DMS53 treated with DMSO at 0.1 percent for 48 hours (cell line): ENCODE measurements around the gene CCL25.
"Not testable (repeated sequence)": the region's sequence is repeated elsewhere in the genome, so short reads cannot be mapped to it uniquely, and the experiment has no call there.

ENCODE experiments used
- DNase-seq: peaks from one replicate; lab custom pipeline; 2025; ENCODE audit not compliant: unreplicated experiment; lab: John Stamatoyannopoulos, UW

The CCL25 gene, protein sequence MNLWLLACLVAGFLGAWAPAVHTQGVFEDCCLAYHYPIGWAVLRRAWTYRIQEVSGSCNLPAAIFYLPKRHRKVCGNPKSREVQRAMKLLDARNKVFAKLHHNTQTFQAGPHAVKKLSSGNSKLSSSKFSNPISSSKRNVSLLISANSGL

DNA sequence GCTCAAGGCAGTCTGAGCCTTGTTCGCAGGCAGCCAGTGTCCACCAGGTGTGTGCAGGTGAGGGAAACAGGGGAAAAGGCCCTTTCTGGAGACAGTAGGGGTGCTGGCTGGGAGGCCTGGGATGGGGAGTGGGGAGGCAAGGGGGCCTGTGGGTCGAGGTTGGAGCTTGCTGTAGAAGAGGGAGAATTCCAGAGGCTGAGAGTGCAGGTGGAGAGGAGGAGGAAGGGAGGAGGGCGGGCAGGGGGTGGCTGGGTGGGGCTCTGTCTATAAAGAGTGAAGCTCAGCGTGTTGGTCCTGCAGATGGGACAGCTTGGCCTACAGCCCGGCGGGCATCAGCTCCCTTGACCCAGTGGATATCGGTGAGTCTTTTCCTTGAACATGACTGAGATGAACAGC is at the start of gene CCL25:
TSS of gene CCL25 (plus strand) at position 297 of the 396 bp plus-strand sequence. CDS start 290 bp downstream, outside the sequence.
- DNase-seq, result no peak

DNA sequence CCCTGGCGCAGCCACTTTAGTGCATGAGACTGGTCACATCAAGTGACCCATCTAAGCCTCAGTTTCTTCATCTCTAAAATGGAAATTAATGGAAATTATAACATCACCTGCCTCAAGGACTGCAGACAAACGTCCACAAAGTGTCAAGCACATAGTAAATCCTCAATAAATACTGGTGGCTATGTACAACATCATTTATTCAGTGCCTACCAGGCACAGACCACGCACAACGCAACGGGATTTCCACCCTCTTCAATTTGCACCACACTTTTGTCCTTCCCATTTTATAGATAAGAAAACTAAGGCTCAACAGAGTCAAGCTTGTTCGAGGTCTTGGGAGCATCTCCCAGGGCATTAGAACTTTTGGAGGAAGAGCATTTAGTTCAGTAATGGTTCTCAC is 48.6 kb upstream of the CCL25 start:
- DNase-seq, result no peak

DNA sequence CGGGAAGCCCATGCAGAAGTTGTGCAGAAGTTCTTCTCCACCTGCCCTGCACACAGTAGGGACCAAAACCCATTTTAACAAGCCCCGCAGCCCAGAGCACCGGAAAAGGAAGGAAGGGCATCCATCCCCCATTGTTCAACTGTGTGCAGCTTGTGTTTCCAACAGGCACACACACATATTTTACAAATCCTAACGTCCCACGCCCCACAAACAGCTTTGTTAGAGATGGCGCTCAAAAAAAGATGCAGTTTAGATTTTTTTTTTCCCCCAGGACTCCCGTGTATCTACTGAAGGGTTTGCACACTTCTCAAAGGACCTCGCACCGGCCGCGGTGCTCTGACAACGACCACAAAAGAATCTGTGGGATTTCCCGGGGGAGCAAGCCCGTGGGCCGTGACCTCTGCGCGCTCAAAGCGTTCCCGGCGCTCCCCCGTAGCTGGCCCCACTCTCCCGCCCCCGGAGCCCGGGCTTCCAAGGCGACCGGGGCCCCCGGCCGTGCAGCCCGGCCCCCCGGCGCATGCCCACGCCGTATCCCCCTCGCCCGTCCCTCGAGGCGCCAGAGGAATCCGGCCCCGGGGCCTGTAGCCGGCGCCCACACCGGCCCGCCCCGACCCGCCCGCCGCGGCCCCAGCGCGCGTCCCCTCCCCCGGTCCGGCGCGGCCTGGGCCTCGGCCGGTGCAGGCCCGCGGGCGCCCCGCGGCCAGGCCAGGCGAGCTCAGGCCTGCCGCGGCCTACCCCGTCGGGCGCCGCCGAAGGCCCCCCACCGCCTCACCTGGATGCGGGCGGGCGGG is 47.6 kb upstream of the CCL25 start:
- DNase-seq, result no peak

DNA sequence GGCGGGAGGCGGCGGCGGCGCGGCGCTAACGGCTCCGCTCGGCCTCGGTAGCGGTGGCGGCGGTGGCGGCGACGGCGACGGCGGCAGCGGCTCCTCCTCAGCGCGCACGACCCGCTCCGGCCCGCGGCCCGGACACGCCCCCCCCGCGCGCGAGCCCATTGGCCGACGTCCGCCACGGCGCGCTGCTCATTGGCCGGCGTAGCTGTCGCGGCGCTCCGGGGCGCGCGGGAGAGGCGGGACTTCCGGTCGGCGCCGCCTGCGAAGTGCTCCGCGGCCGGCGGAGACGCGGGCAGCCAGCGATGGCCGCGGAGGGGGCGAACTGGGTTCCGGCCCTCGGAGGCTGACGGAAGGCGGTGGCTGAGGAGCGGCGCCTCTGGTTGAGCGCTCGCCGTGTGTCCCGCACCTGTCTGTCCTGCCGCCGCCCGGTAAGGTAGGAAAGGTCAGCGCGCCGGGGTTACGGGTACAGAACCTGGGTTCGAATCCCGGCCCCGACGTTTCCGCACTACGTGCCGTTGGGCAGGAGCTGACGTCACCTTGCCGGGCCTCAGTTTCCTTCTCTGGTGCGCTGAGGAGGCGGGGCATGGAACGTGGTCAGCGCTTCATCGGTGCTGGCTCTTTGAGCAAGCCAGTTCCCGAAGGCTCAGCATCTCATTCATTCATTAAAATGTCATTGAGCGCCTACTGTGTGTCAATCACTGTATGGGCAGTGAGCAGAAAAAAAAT is 46.9 kb upstream of the CCL25 start, which contains the start of gene ELAVL1:
TSS of gene ELAVL1 (minus strand) at position 108 of the 723 bp plus-strand sequence. CDS start 13,826 bp downstream, outside the sequence.
- peak; percentile 69 for DNase-seq

DNA sequence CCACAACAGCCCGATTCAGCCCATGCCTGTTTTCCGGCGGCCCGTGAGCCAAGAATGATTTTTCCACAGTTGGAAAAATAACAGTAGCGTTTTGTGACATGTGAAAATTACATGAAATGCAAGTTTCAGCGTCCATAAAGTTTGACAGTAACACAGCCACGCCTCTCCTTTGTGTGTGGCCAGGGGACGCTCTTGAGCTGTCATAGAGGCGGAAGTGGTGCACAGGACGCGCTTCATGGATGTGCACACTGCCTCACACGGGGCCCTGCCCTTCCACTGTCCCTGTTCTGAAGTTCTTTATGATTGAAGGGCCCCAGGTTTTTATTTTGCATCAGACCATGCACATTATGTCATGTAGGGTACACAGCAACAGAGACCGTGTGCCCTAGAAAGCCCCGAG is 34.8 kb upstream of the CCL25 start:
- no peak for DNase-seq

DNA sequence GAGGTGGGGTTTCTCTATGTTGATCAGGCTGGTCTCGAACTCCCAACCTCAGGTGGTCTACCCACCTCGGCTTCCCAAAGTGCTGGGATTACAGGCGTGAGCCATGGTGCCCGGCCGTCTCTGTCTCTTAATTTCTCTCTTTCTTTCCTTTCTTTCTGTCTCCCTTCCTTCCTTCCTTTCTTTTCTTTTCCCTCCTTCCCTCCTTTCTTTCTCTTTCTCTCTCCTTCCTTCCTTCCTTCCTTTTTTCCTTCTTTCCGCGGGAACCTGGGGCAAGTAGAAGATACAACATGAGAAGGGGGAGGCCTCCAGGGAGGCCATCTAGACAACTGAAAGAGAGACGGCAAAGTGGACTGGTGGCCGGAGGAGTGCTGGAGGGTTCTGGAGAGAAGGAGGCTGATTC is 31.9 kb upstream of the CCL25 start:
- DNase-seq, result no peak

DNA sequence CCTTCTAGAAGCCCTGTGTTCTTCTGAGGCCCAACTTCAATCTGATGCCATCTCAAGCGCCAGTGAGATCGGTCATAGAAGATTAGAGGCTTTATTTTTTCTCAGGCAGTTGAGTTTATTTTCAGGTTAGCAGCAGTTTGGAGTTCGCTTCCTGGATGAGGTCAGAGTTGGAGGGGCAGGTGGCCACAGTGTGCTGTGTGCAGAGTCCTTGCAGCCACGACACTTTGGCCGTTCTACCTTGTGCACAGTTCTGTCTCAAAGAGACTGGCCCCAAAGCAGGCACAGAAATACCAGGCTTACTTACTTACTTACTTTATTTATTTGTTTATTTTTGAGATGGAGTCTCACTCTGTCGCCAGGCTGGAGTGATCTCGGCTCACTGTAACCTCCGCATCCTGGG is 31.2 kb upstream of the CCL25 start:
- DNase-seq, result no peak

DNA sequence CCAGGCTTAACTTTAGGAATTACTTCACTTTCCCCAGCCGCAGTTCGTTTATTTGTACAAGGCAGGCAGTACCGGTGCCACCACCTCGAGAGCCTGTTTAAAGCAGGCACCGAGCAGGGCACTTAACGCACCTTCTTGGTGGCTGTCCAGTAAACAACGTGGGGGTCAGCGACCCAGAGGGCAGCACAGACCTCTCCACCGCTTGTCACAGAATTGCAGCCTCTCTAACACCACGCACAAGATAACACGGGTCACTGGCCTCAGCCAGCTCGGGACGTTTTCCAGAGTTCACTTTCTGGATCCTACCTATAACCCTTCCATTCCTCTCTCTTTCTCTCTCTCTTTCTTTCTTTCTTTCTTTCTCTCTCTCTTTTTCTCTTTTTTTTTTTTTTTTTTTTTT is 30.3 kb upstream of the CCL25 start:
- no peak for DNase-seq

DNA sequence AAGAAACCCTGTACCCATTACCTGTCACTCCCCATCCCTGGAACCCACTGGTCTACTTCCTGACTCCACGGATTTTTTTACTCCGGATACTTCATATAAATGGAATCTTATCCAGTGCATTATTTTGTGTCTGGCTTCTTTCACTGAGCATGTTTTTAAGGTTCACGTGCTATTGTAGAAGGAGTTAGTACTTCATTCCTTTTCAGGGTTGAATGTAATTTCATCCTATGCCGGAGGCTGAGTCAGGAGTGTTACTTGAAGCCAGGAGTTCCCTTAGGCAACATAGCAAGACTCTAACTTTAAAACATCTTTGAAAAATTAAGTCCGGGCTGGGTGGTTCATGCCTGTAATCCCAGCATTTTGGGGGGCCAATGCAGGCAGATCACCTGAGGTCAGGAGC is 29.2 kb upstream of the CCL25 start:
- no peak for DNase-seq

DNA sequence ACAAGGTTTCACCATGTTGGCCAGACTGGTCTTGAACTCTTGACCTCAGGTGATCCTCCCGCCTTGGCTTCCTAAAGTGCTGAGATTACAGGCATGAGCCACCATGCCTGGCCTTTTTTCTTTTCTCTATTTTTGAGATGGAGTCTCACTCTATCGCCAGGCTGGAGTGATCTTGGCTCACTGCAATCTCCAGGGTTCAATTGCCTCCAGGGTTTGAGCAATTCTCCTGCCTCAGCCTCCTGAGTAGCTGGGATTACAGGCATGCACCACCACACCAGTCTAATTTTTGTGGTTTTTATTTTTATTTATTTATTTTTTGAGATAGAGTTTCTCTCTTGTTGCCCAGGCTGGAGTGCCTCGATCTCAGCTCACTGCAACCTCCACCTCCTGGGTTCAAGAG is 28.3 kb upstream of the CCL25 start:
- not testable (repeated sequence) for DNase-seq

DNA sequence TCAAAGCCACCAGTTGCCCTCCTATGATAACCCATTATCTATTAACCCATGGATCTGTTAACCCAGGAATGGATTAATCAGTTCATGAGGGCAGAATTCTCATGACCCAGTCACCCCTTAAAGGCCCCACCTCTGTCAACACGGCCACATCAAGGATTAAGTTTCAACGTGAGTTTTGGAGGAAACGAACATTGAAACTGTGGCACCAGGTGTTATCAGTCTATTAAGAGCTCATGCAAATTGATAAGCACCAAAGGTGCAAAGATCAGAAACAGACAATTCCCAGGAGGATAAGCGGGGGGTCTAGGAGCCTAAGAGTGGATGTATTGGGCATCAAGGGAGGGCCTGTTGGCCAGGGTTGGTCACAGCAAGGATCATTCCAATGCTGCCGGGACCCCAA is 27.2 kb upstream of the CCL25 start:
- DNase-seq, result no peak

DNA sequence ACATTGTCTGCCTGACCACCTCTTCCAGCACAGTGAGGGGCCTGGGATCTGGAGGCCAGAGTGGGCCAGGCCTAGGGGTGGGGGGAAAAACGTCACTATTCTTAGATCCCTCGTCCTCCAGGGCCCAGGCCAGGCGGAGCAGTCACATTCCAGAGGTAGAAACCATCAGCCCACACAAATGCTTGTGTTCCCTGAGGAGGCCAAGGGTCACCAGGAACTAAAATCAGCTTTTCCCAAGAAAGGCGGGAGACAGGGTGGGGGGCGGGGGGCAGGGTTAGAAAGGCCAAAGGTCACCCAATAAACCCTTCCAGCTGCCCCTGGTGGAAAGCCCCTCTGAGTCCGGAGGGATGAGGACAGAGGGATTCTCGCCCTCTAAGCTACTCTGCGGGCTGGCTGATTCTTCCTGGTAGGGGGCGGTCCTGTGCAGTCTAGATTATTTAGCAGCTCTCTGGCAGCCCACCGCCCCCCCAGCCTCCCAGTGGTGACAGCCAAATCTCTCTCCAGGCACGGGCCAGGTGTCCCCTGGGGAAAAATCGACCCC is 23.5 kb upstream of the CCL25 start:
- DNase-seq, result no peak

DNA sequence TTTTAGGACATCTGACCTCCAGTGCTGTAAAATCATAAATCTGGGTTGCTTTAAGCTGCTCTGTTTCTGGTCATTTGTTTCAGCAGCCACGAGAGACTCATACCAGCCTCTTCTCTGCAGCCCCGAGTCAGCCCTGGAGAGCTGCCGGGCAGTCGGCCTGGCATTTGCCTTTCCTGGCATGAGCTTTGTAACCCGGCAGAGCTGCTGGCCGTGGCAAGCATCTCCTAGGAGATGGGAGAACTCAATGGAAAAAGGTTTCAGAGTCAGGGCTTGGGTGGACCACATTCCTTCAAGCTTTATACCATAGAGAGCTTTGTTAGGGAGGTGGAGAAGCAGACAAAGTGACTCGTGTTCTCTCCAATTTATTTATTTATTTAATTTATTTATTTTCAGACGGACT is 21.6 kb upstream of the CCL25 start:
- no peak for DNase-seq

DNA sequence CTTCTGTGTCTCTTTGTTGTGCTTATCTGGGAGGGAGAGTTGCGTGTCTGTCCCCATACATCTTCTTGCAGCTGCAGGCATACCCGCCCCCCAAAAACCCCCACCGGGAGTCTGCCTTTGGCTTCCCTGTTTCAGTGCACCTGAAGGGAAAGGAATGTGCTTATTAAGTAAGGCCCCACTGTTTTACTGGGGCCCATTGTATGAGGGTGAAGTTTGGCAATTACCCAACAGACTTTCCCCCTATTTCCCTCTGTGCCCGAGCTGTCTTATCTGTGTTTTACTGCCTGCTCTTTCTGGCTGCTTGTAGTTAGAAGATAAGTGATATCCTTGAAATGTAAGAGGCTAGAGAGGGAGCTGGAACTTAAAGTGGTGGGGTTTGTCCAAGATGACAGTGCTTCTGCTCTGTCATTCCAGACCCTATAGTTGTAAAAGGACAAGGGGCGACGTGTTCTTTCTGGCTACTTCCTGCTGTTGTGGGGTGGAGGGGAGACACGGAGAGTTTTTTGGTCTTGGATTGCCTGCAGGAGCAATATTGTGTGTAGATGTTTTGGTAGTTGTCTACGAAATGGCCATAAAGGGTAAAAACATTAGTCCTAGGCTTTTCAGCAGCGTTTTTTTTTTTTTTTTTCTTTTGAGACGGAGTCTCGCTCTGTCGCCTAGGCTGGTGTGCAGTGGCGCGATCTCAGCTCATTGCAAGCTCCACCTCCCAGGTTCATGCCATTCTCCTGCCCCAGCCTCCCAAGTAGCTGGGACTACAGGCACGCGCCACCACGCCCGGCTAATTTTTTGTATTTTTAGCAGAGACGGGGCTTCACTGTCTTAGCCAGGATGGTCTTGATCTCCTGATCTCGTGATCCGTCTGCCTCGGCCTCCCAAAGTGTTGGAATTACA is 19.0 kb upstream of the CCL25 start:
- DNase-seq, result not testable (repeated sequence)

DNA sequence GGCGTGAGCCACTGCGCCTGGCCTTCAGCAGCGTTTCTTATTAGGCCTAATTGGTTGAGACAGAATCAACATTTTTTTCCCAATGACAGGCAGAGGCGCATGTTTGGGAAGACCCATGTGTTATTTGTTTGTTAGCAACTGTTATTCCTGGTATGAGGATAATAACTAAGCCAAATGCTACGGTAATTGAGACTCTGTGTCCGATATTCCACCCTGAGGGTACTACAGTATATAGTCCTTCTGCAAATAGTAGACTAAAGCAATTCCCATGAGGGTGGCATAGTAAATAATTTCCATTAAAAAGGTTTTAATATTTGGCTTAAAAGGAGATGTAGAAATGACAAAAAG is 18.4 kb upstream of the CCL25 start:
- DNase-seq, result no peak

DNA sequence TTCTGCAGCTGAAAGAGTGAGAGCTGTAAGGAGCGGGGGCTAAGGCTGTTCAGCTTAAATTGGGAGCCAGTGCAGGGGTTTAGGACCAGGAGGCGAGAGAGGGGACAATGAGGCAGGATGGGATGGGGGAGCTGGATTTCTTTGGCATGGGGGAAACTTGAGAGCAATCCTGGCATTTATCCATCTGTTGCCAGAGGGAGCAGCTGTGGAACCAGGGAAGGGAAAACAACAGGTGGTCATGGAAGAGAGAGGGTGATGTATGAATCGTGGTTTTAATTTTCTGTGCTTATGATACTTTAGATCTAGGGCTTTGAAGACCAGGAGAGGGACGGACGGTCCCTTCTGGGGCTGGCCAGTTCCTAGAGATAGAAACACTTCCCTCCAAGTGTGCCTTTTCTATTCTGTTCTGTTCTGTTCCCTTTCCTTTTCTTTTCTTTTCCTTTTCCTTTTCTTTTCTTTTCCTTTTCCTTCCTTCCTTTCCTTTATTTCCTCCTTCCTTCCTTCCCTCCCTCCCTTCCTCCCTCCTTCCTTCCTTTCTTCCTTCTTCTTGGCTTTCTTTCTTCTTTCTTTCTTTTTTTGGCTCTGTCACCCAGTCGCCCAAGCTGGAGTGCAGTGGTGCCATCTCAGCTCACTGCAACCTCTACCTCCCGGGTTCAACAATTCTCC is 16.0 kb upstream of the CCL25 start:
- peak; percentile 1 for DNase-seq

DNA sequence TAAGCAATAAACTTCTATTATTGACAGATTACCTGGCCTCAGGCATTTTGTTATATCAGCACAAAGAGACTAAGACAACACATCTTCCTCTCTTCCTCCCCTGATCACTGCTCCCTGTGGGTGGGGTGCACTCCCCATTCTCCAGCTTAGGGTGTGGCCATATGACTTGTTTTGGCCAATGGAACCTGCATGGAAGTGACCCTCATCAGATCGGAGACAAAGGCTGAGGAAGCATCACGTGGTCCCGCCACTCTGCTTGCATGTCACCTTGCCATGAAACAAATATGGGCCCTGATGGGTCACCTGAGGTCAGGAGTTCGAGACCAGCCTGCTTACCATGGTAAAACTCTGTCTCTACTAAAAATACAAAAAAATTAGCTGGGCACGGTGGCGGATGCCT is 13.7 kb upstream of the CCL25 start:
- no peak for DNase-seq

DNA sequence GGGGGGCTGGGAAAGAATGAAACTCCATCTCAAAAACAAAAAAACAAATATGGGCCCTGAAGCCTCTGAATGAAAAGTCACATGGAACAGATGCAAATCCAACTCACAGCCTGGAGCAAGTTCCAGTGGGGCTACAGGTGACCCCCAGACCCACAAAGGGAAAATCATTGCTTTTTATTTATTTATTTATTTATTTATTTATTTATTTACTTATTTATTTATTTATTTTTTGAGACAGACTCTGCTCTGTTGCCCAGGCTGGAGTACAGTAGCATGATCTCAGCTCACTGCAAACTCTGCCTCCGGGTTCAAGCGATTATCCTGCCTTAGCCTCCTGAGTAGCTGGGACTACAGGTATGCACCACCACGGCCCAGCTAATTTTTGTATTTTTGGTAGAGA is 13.3 kb upstream of the CCL25 start:
- no peak for DNase-seq

DNA sequence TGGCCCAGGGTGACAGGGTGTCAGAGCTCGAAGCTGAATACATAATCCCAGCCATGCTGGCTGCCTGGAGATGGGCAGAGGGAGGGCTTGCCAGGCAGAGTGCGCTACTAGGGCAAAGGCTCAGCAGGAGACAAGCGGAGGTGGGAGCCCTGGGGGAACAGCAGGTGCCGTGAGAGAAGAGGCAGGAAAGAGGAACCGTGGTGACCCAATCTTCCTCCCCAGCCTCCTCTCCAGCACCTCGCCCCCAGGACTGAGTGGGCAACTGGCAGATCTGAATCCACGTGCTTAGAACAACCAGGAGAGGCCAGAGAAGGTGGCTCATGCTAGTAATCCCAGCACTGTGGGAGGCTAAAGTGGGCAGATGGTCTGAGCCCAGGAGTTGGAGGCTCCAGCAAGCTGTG is 11.0 kb upstream of the CCL25 start:
- DNase-seq, result no peak

DNA sequence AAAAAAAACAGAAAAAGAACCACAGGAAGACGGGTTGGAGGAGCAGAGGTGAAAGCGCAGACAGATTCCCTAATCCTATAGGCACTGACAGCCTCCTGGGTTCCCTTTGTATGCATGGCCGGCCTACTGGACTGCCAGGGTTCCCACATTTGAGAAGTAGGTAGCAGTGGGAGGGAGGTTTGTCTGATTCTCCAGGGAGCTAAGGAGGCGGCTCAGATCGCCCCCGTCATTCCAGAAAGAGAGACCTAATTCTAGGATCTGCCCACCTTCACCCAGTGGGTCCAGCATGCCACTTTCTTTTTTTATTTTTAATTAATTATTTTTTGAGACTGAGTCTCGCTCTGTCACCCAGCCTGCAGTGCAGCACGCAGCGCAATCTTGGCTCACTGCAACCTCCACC is 9.7 kb upstream of the CCL25 start:
- no peak for DNase-seq
